Tibial nerve (tissue), 3 donors: ENCODE data around the gene GPBP1.

Experiments
- POLR2A ChIP-seq, 2 donors: fragments of 450-650 bp; IDR thresholded peaks; one replicate each; pipeline ENCODE4 v1.6.1; 2017; ENCODE audit warnings: antibody characterized with exemption in 2 of 2, mild to moderate bottlenecking in 2 of 2, moderate library complexity in 2 of 2
- TF ChIP-seq, protein P1 (sequence below), 5 experiments: fragments of 200-600 bp in 3 of 5; fragments of 450-650 bp in 2 of 5; sonication (generic) in 3 of 5; IDR thresholded peaks; one replicate each; pipeline ENCODE4 v1.5.1; 2016 to 2019; ENCODE audit warnings: antibody characterized with exemption in 5 of 5, mild to moderate bottlenecking in 3 of 5, moderate library complexity in 2 of 5

DNA sequence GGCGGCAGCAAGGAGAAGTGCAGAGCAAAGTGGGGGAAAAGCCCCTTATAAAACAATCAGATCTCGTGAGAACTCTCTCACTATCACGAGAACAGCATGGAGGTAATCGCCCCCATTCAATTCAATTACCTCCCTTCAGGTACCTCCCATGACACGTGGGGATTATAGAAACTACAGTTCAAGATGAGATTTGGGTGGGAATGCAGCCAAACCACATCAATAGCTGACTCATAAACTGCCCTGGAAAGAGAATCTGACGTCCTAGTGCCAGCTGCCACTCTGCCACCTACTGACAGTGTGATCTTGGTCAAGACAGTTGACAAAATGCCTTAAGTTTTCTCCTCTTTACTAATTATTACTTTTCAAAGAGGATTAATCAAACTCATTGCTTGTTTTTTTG, 128.3 kb downstream of the GPBP1 start:
- TF ChIP-seq, protein P1, sequence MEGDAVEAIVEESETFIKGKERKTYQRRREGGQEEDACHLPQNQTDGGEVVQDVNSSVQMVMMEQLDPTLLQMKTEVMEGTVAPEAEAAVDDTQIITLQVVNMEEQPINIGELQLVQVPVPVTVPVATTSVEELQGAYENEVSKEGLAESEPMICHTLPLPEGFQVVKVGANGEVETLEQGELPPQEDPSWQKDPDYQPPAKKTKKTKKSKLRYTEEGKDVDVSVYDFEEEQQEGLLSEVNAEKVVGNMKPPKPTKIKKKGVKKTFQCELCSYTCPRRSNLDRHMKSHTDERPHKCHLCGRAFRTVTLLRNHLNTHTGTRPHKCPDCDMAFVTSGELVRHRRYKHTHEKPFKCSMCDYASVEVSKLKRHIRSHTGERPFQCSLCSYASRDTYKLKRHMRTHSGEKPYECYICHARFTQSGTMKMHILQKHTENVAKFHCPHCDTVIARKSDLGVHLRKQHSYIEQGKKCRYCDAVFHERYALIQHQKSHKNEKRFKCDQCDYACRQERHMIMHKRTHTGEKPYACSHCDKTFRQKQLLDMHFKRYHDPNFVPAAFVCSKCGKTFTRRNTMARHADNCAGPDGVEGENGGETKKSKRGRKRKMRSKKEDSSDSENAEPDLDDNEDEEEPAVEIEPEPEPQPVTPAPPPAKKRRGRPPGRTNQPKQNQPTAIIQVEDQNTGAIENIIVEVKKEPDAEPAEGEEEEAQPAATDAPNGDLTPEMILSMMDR (IDR thresholded peaks at IDR 0.05): no peak
- no peak for TF ChIP-seq POLR2A (IDR thresholded peaks at IDR 0.05)
